Duodenal mucosa (tissue), 2 donors: Measurements from ENCODE around the gene PLPPR1.
A peak's percentile ranks its signal among the peaks of the same experiment; 100 is the strongest.

ENCODE experiments used
- H3K27ac ChIP-seq: one replicate; pipeline ENCODE4 v1.7.0; 2013; ENCODE audit warnings: low read depth, low read length
- H3K27me3 ChIP-seq, 2 donors: one replicate each; pipeline ENCODE4 v1.7.0; 2013; ENCODE audit warnings: low read length in 2 of 2, control low read depth in 1 of 2; ENCODE audit not compliant: insufficient read depth in 2 of 2, control insufficient read depth in 1 of 2
- H3K36me3 ChIP-seq, 2 donors: one replicate each; pipeline ENCODE4 v1.7.0; 2013; ENCODE audit warnings: low read length in 2 of 2, control low read depth in 1 of 2; ENCODE audit not compliant: insufficient read depth in 2 of 2, control insufficient read depth in 1 of 2
- H3K4me1 ChIP-seq, 2 donors: one replicate each; pipeline ENCODE4 v1.7.0; 2013; ENCODE audit warnings: low read length in 2 of 2, control low read depth in 1 of 2; ENCODE audit not compliant: insufficient read depth in 2 of 2, control insufficient read depth in 1 of 2
- H3K4me3 ChIP-seq, 2 donors: one replicate each; pipeline ENCODE4 v1.7.0; 2013; ENCODE audit warnings: low read length in 2 of 2, low read depth in 1 of 2
- H3K9ac ChIP-seq, 2 donors: one replicate each; pipeline ENCODE4 v1.7.0; 2013; ENCODE audit warnings: low read length in 2 of 2, low read depth in 1 of 2
- H3K9me3 ChIP-seq, 2 donors: one replicate each; pipeline ENCODE4 v1.7.0; 2013; ENCODE audit warnings: low read length in 2 of 2, control low read depth in 1 of 2; ENCODE audit not compliant: control insufficient read depth in 1 of 2

PLPPR1 gene

DNA sequence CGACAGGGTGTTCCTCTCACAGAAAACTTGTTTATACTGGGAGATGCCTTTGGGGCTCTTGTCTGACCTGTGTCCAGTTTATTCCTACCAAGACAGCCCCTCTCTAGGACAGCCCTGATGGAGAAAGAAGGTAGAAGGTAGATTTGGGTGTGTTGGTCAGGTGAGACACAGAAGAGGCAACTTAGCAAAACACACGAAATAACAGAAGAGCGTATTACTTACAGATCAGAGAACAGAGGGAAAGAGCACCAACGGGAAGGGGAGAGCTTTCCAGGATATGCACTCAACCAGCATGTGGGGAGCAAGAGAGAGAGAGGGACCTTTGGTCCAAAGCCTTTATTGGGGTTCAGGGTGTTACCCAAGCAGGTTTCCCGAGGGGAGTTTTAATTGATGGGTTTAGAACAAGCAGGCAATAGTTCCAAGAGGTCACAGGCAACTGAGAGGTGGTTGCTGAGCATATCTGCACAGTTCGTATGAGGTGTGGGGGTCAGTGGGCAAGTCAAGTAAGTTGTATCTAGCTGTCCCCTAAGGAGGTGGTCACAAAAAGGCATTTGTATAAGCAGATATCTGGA is 324.5 kb downstream of the PLPPR1 start:
- Histone ChIP-seq H3K9me3 (no peaks in the 10 kb centered on the region), H3K27ac (no peak overlapping the region), H3K4me3 (no peak overlapping the region), H3K9ac (no peak overlapping the region), H3K36me3 (no peaks in the 10 kb centered on the region), H3K27me3 (no peaks in the 10 kb centered on the region), H3K4me1 (peaks cover 25 to 30% of the 10 kb centered on the region in 2 donors)

DNA sequence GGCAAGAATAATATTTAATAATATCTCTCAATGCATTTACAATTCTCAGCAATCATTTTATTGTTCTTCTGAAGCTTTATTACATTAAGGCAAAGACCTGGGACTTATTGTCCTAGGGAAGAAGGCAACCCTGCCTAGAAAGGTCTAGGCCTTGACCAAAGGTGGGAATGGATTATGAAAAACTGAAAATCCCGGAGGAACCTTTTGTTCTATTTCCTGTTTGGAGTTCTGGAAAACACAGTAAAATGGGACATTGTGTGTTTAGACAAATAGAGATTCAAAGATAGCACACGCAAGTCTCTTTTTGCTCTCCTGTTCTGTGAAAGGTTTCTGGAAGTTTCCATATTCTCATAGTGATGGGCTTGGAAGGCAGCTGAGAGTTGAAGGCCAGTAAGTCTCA is 325.2 kb downstream of the PLPPR1 start:
- H3K4me3 ChIP-seq = no peak overlapping the region
- no peaks in the 10 kb centered on the region for H3K36me3 ChIP-seq
- no peak overlapping the region for H3K27ac ChIP-seq
- H3K4me1 ChIP-seq = peaks cover 25 to 30% of the 10 kb centered on the region in 2 donors
- no peaks in the 10 kb centered on the region for H3K27me3 ChIP-seq
- H3K9me3 ChIP-seq = no peaks in the 10 kb centered on the region
- H3K9ac ChIP-seq = no peak overlapping the region

- H3K27ac ChIP-seq = no peak overlapping the region
- H3K4me1 ChIP-seq = peaks cover 25 to 30% of the 10 kb centered on the region in 2 donors
Measured at GRCh38 chr9:101354143-101354764, 325.7 kb downstream of the PLPPR1 start.

DNA sequence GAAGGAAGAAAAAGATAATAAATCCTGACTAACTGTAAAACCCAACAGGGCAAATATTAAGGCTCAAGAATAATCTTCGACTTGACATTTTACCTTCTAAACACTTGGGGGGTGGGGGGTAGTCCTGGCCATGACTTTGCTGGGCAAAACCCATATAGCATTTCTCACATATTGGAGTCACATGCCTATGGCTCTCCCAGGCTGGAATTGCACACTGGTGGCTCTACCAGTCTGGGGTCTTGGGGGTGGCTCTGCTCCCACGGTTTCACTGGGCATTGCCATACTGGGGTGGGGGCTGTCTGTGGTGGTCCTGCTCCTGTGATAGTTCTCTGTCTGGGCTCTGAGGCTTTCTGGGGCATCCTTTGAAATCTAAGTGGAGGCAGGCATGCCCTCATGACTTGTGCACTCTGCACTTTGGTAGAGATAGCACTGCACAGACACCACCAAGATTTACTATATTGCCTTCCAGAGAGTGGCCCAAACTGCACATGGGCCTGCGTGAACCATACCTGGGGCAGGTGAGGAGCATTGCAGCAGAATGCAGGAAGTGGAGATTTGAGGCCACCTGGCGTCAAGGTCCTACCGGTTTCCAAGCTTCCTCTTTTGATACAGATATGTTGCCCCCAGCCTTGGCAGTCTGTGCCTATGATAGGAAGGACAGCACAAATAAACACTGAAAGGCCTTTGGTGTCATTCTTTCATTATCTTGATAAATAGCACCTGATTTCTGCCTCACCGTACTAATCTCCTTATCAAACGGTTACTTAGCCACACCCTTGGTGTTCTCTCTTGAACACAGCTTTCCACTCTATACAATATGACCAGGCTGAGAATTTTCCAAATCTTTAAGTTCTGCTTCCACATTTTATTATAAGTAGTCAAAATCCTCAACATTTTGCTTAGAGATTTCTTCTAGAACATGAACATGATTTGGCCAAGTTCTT is 326.5 kb downstream of the PLPPR1 start:
- Histone ChIP-seq H3K4me3 (peak overlapping the region in 1 of 2 donors; percentile 23), H3K4me1 (peaks cover 25 to 30% of the 10 kb centered on the region in 2 donors), H3K9ac (no peak overlapping the region), H3K27me3 (no peaks in the 10 kb centered on the region), H3K36me3 (no peaks in the 10 kb centered on the region), H3K27ac (peak overlapping the region; percentile 33), H3K9me3 (no peaks in the 10 kb centered on the region)

More at GRCh38 chr9:101354143-101354764, 325.7 kb downstream of the PLPPR1 start:
- Histone ChIP-seq H3K27me3 (no peaks in the 10 kb centered on the region), H3K9ac (no peak overlapping the region), H3K9me3 (no peaks in the 10 kb centered on the region), H3K4me3 (no peak overlapping the region), H3K36me3 (no peaks in the 10 kb centered on the region)

DNA sequence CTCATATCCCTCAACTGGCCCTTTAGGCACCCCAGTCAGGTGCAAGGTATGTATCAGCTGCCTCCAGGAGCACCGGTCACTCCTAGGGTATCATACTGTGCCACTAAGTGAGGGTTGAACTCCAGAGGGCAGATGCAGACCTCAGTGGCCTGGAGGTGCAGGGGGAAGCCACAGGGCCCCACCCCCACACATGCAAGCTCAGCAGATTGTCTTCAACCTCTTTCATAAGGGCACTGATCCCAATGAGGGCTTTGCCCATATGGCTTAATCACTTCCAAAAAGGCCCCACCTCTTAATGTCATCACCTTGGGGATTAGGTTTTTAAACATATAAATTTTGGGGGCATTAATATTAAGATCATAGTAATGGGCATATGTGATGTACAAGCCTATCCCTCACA is 328.1 kb downstream of the PLPPR1 start:
- Histone ChIP-seq H3K27ac (no peak overlapping the region), H3K4me3 (no peak overlapping the region), H3K27me3 (no peaks in the 10 kb centered on the region), H3K9ac (no peak overlapping the region), H3K9me3 (no peaks in the 10 kb centered on the region), H3K4me1 (peaks cover 25 to 30% of the 10 kb centered on the region in 2 donors), H3K36me3 (no peaks in the 10 kb centered on the region)

GRCh38 chr9:101359679-101360078 is 331.2 kb downstream of the PLPPR1 start:
- H3K9ac ChIP-seq = no peak overlapping the region
- no peak overlapping the region for H3K27ac ChIP-seq
- no peaks in the 10 kb centered on the region for H3K36me3 ChIP-seq
- H3K9me3 ChIP-seq = no peaks in the 10 kb centered on the region
- H3K27me3 ChIP-seq = no peaks in the 10 kb centered on the region
- H3K4me3 ChIP-seq = no peak overlapping the region
- H3K4me1 ChIP-seq = peaks cover 11% of the 10 kb centered on the region in 2 donors

DNA sequence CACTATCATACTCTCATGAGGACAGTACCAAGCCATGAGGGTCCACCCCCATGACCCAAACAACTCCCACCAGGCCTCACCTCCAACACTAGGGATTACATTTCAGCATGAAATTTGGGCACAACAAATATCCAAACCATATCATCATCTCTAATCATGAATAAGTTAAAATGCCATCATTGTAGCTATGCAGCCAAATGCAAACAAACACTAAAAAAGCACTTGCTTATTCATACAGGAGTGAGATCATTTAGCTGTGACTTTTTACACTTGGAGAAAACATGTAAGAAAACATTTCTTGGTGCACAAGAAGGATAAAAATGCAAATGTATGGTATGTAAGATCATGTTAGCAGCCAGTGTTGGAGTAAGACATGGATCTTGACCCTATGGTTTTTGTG is 332.1 kb downstream of the PLPPR1 start:
- H3K27me3 ChIP-seq = no peaks in the 10 kb centered on the region
- H3K36me3 ChIP-seq = no peaks in the 10 kb centered on the region
- H3K27ac ChIP-seq = no peak overlapping the region
- peaks cover 1 to 2% of the 10 kb centered on the region in 2 donors for H3K4me1 ChIP-seq
- no peak overlapping the region for H3K4me3 ChIP-seq
- H3K9me3 ChIP-seq = no peaks in the 10 kb centered on the region
- H3K9ac ChIP-seq = no peak overlapping the region

GRCh38 chr9:101362450-101362849 is 333.9 kb downstream of the PLPPR1 start:
- H3K9ac ChIP-seq = no peak overlapping the region
- H3K27ac ChIP-seq = no peak overlapping the region
- no peaks in the 10 kb centered on the region for H3K27me3 ChIP-seq
- H3K36me3 ChIP-seq = no peaks in the 10 kb centered on the region
- H3K9me3 ChIP-seq = no peaks in the 10 kb centered on the region
- H3K4me1 ChIP-seq = peaks cover 3 to 5% of the 10 kb centered on the region in 2 donors
- no peak overlapping the region for H3K4me3 ChIP-seq

DNA sequence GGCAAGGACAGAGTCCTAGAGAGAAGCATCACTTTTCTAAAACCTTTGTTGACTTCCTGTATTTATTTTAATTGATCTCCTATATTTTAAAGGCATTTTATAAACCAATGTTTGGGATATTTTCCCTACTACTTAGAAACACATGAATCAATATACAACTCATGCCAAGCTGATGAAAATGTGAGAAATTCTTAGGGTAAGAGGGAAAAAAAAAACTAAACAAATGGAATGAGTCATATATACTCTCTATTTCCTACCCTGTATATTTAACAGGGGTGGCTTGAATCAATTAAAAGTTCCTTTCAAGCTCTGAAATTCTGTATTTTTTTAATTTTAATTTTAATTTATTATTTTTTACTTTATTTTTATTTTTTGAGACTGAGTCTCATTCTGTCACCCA is 336.7 kb downstream of the PLPPR1 start:
- no peak overlapping the region for H3K27ac ChIP-seq
- no peaks in the 10 kb centered on the region for H3K36me3 ChIP-seq
- H3K4me3 ChIP-seq = no peak overlapping the region
- H3K27me3 ChIP-seq = no peaks in the 10 kb centered on the region
- peaks cover 3 to 5% of the 10 kb centered on the region in 2 donors for H3K4me1 ChIP-seq
- no peaks in the 10 kb centered on the region for H3K9me3 ChIP-seq
- no peak overlapping the region for H3K9ac ChIP-seq
